ENCODE data around the gene RRP1B.
"Not testable (repeated sequence)": the region's sequence is repeated elsewhere in the genome, so short reads cannot be mapped to it uniquely, and the experiment has no call there.

The RRP1B gene

DNA sequence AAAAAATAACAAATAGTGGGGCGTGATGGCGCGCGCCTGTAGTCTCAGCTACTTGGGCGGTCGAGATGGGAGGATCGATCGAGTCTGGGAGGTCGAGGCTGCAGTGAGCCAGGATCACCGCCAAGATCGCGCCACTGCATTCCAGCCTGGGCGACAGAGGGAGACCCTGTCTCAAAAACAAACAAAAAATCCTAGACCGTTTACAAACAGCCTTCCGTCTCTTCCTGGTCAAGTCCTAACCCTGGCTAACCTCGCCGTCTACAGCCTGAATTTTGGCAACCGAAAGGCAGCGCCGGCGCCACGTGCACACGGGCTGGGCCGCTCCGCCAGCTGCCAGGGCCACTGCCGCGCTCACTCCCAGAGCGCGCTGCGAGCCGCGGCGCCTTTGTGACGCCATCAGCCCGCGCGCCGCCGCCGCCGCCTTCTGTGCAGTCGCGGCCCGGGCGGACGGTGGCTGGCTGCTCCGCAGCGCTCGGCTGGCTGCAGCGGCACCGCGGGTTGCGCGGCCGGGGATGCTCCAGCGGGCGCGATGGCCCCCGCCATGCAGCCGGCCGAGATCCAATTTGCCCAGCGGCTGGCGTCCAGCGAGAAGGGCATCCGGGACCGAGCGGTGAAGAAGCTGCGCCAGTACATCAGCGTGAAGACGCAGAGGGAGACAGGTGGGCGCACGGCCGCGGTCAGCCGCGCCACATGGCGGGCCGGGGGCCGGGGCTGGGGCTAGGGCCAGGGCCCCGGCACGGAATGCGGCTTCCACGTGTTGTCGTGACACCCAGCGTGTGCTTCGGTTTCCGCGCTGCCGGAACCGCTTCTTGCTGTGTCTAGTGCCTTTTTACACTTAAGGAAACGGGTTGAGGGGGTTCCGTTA, at the start of gene RRP1B, which contains the start of gene HSF2BP:
TSS of gene RRP1B (plus strand) at position 425 of the 865 bp plus-strand sequence. CDS start at position 530, 105 bp downstream.
TSS of gene HSF2BP (minus strand) at position 353 of the 865 bp plus-strand sequence. CDS start 1,392 bp downstream, outside the sequence.
- peak; percentile 70 for DNase-seq (ENCODE audit: low read depth)

- DNase-seq (ENCODE audit: low read depth): no peak
Observed at GRCh38 chr21:43611598-43612369, 47.6 kb upstream of the RRP1B start.

GRCh38 chr21:43613755-43614638, 45.4 kb upstream of the RRP1B start:
- no peak for DNase-seq (ENCODE audit: low read depth)

DNA sequence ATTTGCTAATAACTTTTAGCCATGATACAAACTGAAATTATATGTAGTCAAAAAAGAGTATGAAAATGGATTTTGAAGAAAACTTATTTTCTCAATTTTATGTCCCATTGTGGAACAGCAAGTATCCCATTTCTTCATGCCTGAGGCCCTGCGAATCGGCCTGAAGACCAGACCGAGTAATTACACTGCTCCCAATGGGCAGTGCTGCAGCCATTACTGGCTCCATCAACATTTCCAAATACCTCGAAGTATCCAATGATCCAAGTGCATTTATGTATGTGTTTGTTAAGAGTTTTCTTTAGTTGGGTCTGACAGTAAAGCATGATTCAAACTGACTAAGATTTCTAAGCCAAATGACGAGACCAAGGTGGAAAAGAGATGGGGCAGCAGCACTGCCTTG, 44.5 kb upstream of the RRP1B start:
- DNase-seq (ENCODE audit: low read depth): no peak

- not testable (repeated sequence) for DNase-seq (ENCODE audit: low read depth)
Observed at GRCh38 chr21:43616861-43617260, 42.5 kb upstream of the RRP1B start.

DNA sequence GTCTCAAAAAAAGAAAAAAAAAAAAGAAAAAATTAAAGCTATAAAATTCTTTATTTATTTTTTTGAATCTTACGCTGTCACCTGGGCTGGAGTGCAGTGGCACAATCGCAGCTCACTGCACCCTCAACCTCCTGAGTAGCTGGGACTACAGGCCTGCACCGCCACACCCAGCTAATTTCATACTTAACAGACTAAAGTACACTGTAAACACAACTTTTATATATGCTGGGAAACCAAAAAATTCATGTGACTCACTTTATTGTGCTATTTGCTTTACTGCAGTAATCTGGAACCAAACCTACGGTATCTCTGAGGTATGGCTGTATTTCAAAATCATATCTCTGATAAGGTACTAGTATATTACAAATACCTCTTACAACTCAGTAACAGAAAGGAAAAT, 40.4 kb upstream of the RRP1B start:
- DNase-seq (ENCODE audit: low read depth): no peak

DNA sequence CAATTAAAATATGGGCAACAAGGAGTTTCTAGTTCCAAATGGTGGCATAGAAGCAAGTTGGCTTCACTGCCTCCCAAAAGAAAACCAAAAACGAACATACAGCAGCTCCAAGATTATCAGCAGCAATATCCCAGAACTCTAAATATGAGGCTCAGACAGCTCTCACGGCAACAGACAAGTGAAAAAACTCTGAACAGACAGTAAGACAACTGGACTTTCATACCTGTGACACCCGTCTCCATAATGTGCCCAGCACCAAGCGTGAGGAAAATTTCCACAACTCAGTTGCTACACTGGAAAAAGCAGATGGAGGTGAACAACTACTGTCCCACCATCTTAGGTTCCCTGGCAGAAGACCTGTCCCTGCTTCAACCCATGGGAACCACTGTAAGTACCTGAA, 40.0 kb upstream of the RRP1B start:
- DNase-seq (ENCODE audit: low read depth): no peak

DNA sequence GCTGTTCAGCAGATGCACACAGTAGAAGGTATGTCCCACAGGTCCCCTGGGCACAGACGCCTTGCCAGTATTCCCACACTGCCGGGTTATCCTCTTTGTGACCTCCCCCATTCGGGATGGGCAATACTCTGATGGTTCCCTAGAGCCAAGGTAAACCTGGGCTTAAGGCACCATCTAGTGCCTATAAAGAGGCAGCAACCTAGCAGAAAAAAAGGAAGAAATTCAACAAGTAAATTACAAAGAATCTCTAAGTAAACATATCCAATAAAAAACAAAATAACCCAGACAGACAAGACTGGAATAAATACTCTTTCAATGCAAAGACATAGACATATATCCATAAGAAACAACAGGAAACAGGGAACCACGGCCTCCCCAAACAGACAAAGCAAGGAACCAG, 39.5 kb upstream of the RRP1B start:
- no peak for DNase-seq (ENCODE audit: low read depth)

- no peak for DNase-seq (ENCODE audit: low read depth)
Observed at GRCh38 chr21:43622796-43623195, 36.6 kb upstream of the RRP1B start.

GRCh38 chr21:43623588-43623987, 35.8 kb upstream of the RRP1B start:
- DNase-seq (ENCODE audit: low read depth): no peak

DNA sequence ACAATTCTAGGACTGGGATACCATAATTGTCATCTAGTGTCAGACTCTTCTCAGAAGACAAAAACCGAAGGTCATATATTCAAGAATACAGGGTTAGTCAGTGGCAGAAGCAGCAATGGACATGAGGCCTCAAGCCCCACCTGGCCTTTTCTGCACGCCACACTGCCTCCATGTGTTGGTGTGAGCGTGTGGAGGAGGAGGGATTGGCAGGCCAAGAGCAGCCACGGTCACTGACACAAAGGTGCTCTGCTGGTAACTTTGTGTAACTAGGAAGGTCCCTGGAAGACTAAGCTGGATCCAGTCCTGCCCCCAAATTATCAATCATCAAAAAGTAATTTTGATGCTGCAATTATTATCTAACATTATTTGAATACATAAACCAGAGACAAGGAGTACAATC, 35.0 kb upstream of the RRP1B start:
- DNase-seq (ENCODE audit: low read depth): no peak

DNA sequence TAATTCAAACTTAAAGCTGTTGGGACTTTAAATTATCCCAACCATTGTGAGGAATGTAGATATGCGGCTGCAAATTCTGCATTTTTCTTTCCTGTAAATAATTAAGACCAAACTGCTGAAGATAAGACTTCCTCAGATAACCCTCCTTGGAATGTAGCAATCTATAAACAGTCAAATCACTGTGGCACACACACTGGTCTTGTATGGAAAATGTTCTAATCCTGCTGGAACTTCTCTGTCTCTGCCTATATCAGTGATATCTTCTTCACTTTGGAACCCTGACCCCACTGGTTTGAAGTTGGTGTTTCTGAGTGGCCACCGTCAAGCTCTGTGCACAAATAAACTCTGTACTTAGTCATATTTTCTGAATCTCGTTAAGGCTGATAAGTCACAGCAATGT, 33.0 kb upstream of the RRP1B start:
- DNase-seq (ENCODE audit: low read depth): no peak

GRCh38 chr21:43627527-43627926, 31.8 kb upstream of the RRP1B start:
- DNase-seq (ENCODE audit: low read depth): no peak

DNA sequence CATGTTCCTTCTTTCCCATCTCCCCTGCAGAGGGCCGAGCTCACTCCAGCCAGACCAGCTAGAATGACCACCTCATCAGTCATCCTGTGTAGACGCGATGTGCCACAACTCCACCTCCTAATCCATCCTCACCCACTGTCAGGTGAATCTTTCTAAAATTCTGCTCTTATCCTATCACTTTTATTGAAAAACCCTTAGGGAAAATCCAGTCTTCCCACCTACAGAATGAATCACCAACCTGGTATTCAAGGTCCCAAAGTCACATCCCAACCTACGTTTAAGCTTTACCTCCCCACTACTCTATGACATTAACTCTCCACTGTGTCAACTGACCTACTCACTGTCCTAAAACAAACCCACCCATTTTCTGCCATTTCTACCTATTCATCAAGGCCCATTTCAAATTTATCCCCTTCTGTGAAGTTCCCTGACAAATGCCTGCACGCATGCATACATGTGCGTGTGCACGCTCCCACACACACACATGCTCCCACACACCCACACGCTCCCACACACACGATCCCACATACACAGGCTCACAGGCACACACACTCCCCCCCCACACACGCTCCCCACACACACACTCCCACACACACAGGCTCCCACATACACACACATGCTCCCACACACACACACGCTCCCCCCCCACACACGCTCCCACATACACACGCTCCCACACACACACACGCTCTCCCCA, 27.8 kb upstream of the RRP1B start:
- no peak for DNase-seq (ENCODE audit: low read depth)

- DNase-seq (ENCODE audit: low read depth): no peak
Observed at GRCh38 chr21:43632373-43632905, 26.9 kb upstream of the RRP1B start.

DNA sequence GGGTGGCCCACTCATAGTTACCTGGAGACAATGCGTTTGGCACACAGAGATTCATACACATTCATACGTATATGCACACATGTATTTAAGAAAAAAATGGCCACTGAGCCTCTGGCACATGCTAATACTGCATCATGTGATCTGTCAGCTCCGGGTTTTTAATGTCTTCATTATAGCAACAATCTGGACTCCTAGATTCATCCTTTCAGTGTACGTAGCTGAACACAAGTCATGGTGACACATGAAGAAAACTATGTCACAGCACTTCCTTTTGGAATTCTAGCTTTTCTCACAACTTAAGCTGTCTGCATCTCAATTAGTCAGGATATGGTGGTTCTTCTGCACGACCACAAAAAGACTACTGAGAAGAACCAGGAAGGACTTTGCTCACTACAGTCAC, 24.7 kb upstream of the RRP1B start:
- no peak for DNase-seq (ENCODE audit: low read depth)

- no peak for DNase-seq (ENCODE audit: low read depth)
Observed at GRCh38 chr21:43635436-43635835, 23.9 kb upstream of the RRP1B start.

GRCh38 chr21:43637530-43638158, 21.7 kb upstream of the RRP1B start:
- no peak for DNase-seq (ENCODE audit: low read depth)

DNA sequence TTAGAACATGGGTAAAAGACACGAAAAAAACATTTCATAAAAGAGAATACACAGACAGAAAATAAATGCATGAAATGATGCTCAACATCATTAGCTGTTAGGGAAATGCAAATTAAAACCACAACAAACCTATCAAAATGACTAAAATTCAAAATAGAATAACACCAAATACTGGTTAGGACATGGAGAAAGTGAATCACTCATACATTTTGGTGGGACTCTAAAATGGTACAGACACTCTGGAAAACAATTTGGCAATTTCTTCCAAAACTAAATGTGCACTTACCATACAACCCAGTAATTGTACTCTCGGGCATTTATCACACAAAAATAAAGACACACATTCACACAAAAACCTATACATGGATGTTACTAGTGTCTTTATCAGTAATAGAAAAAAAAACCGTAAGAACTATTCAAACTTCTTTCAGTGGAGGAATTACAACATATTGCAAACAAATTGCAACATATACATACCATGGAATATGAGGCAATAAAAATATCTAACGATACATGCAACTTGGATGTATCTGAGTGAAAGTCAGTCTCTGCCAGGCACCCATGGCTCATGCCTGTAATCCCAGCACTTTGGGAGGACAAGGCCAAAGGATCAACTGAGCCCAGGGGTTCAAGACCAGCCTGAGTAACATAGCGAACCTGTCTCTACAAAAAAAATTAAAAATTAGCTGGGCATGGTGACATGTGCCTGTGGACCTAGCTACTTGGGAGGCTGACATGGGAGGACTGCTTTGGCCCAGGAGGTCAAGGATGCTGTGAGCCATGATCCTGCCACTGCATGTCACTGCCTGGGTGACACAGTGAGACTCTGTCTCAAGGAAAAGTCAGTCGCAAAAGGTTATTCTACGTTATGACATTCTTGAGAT, 19.6 kb upstream of the RRP1B start:
- no peak for DNase-seq (ENCODE audit: low read depth)

- DNase-seq (ENCODE audit: low read depth): no peak
Observed at GRCh38 chr21:43640400-43640799, 19.0 kb upstream of the RRP1B start.
